HEK293 (cell line): ENCODE results near the gene ATP5F1D.

Source experiments
- CTCF ChIA-PET: fragments of 350-600 bp; formaldehyde crosslinking; extraction: SDS; loops from one replicate; lab custom pipeline; 2021; ENCODE audit warnings: antibody characterized with exemption; lab: Yijun Ruan, JAX
- POLR2A ChIA-PET: fragments of 300-600 bp; formaldehyde crosslinking; extraction: SDS; loops from one replicate; lab custom pipeline; 2020; ENCODE audit warnings: antibody characterized with exemption, inconsistent platforms; lab: Yijun Ruan, JAX
- H3K27ac ChIP-seq: fragments of 200-500 bp; sonication (Bioruptor generic); 2 replicates; pipeline ENCODE4 v1.5.1; 2014; ENCODE audit warnings: low read depth, low read length, control low read depth, inconsistent platforms; ENCODE audit errors: extremely low read depth
- H3K36me3 ChIP-seq, 2 experiments: fragments of 200-500 bp in 1 of 2; sonication (Bioruptor generic) in 1 of 2; 1 replicate in 1 of 2; 2 replicates in 1 of 2; pipeline ENCODE4 v1.5.1; 2014 to 2017; ENCODE audit warnings: inconsistent platforms in 2 of 2, low read length in 2 of 2; ENCODE audit not compliant: control insufficient read depth in 2 of 2, insufficient read depth in 1 of 2
- H3K4me1 ChIP-seq: fragments of 200-500 bp; sonication (Bioruptor generic); 2 replicates; pipeline ENCODE4 v1.5.1; 2014; ENCODE audit warnings: mild to moderate bottlenecking, low read length, inconsistent platforms; ENCODE audit not compliant: control insufficient read depth, insufficient read depth
- H3K4me3 ChIP-seq: 2 replicates; pipeline ENCODE4 v1.5.1; 2011; ENCODE audit warnings: low read depth, mild to moderate bottlenecking, control low read depth, low read length, moderate library complexity
- H3K9me3 ChIP-seq: fragments of 200-500 bp; sonication (Bioruptor generic); 2 replicates; pipeline ENCODE4 v1.5.1; 2014; ENCODE audit warnings: low read depth, low read length, inconsistent platforms; ENCODE audit not compliant: control insufficient read depth, insufficient read depth
- BCL6B ChIP-seq: fragments of 450-650 bp; formaldehyde crosslinking; IDR thresholded peaks from 2 replicates; pipeline ENCODE4 v1.5.1; 2017; ENCODE audit warnings: missing biosample characterization, missing genetic modification characterization
- GFI1B ChIP-seq: fragments of 450-650 bp; formaldehyde crosslinking; IDR thresholded peaks from 2 replicates; pipeline ENCODE4 v1.5.1; 2016; ENCODE audit warnings: missing biosample characterization, missing genetic modification characterization
- IKZF3 ChIP-seq: fragments of 450-650 bp; IDR thresholded peaks from 2 replicates; pipeline ENCODE4 v1.5.0; 2018; ENCODE audit warnings: missing biosample characterization, mild to moderate bottlenecking, missing genetic modification characterization, moderate library complexity
- PRDM2 ChIP-seq: fragments of 450-650 bp; formaldehyde crosslinking; IDR thresholded peaks from 2 replicates; pipeline ENCODE4 v1.5.1; 2016; ENCODE audit warnings: missing biosample characterization, missing genetic modification characterization, borderline replicate concordance
- REST ChIP-seq: fragments of 450-650 bp; formaldehyde crosslinking; IDR thresholded peaks from 2 replicates; pipeline ENCODE4 v1.5.1; 2016; ENCODE audit warnings: missing biosample characterization, missing genetic modification characterization
- SCRT1 ChIP-seq: fragments of 450-650 bp; formaldehyde crosslinking; IDR thresholded peaks from 2 replicates; pipeline ENCODE4 v1.5.1; 2016; ENCODE audit warnings: missing biosample characterization, missing genetic modification characterization, borderline replicate concordance
- ZBTB8A ChIP-seq: fragments of 450-650 bp; formaldehyde crosslinking; IDR thresholded peaks from 2 replicates; pipeline ENCODE4 v1.5.1; 2016; ENCODE audit warnings: missing biosample characterization, missing genetic modification characterization
- ZNF10 ChIP-seq: fragments of 450-650 bp; formaldehyde crosslinking; IDR thresholded peaks from 2 replicates; pipeline ENCODE4 v1.5.1; 2017; ENCODE audit warnings: missing biosample characterization, missing genetic modification characterization
- ZNF132 ChIP-seq: fragments of 450-650 bp; formaldehyde crosslinking; IDR thresholded peaks from 2 replicates; pipeline ENCODE4 v1.5.1; 2017; ENCODE audit warnings: missing biosample characterization, missing genetic modification characterization, borderline replicate concordance
- ZNF155 ChIP-seq: fragments of 450-650 bp; formaldehyde crosslinking; IDR thresholded peaks from 2 replicates; pipeline ENCODE4 v1.5.1; 2016; ENCODE audit warnings: missing biosample characterization, missing genetic modification characterization
- ZNF16 ChIP-seq: fragments of 450-650 bp; formaldehyde crosslinking; IDR thresholded peaks from 2 replicates; pipeline ENCODE4 v1.5.1; 2016; ENCODE audit warnings: low read depth, missing biosample characterization, missing genetic modification characterization
- ZNF280C ChIP-seq: fragments of 450-650 bp; formaldehyde crosslinking; IDR thresholded peaks from 2 replicates; pipeline ENCODE4 v1.5.1; 2016; ENCODE audit warnings: missing biosample characterization, missing genetic modification characterization
- ZNF350 ChIP-seq: fragments of 450-650 bp; formaldehyde crosslinking; IDR thresholded peaks from 2 replicates; pipeline ENCODE4 v1.5.0; 2017; ENCODE audit warnings: missing biosample characterization, mild to moderate bottlenecking, missing genetic modification characterization
- ZNF366 ChIP-seq: fragments of 450-650 bp; formaldehyde crosslinking; conservative IDR thresholded peaks from 2 replicates; pipeline ENCODE4 v1.5.1; 2016; ENCODE audit warnings: missing biosample characterization, missing genetic modification characterization
- ZNF544 ChIP-seq: fragments of 450-650 bp; formaldehyde crosslinking; IDR thresholded peaks from 2 replicates; pipeline ENCODE4 v1.5.0; 2017; ENCODE audit warnings: missing biosample characterization, missing genetic modification characterization
- ZNF548 ChIP-seq: fragments of 450-650 bp; formaldehyde crosslinking; IDR thresholded peaks from 2 replicates; pipeline ENCODE4 v1.5.1; 2016; ENCODE audit warnings: missing biosample characterization, missing genetic modification characterization
- ZNF549 ChIP-seq: fragments of 450-650 bp; IDR thresholded peaks from 2 replicates; pipeline ENCODE4 v1.5.1; 2018; ENCODE audit warnings: missing biosample characterization, missing genetic modification characterization, mild to moderate bottlenecking, inconsistent platforms, moderate library complexity
- ZNF621 ChIP-seq: fragments of 450-650 bp; formaldehyde crosslinking; IDR thresholded peaks from 2 replicates; pipeline ENCODE4 v1.5.1; 2017; ENCODE audit warnings: missing biosample characterization, missing genetic modification characterization
- ZNF843 ChIP-seq: fragments of 450-650 bp; formaldehyde crosslinking; IDR thresholded peaks from 2 replicates; pipeline ENCODE4 v1.5.1; 2016; ENCODE audit warnings: missing biosample characterization, missing genetic modification characterization
- ZSCAN5A ChIP-seq: fragments of 450-650 bp; formaldehyde crosslinking; IDR thresholded peaks from 2 replicates; pipeline ENCODE4 v1.5.1; 2016; ENCODE audit warnings: missing biosample characterization, missing genetic modification characterization
- TF ChIP-seq, protein P1 (sequence below): fragments of 450-650 bp; formaldehyde crosslinking; IDR thresholded peaks from 2 replicates; pipeline ENCODE4 v1.5.1; 2016; ENCODE audit warnings: missing biosample characterization, missing genetic modification characterization

Gene ATP5F1D

DNA sequence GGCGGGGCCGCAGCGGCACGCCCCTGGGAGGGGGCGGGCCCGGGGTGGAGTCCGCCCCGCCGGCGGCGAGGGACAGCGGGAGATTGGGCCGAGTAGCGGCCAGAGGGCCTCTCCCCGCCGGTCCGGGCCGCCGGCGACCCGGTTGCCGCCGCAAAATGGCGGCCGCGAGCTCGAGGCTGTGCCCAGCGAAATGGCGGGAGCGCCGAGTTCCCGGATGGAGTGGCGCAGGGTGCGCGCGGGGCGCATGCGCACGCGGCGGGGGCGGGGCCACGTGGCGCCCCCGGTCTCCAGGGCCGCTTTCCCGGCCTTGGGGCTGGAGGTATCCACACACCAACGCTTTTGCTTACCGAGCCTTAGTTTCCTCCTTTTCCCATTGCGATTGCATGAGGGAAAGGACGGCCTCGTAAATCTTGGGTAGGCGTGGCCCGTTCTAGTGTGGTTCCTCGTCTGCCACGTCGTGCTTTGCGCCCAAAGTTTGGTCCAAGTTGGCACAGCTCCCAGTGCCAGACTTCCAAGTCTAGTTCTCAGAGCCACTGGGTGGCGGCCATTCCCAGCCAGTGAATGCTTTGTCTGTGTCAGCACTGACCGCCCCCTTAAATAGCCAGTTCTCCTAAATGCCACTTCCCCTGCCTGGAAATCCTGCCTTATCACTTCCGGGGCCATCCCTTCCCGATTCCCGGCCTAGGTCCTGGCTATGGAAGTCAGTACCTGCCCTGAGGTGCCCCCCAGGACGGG, 28.1 kb downstream of the ATP5F1D start:
- Histone ChIP-seq H3K4me3 (peak overlapping the region; percentile 44), H3K27ac (peak overlapping the region; percentile 99), H3K36me3 (peaks cover 4 to 49% of the 10 kb centered on the region in 2 experiments; a peak in 2 of 3 replicates), H3K9me3 (no peaks in the 10 kb centered on the region), H3K4me1 (peaks cover 22% of the 10 kb centered on the region)
- CTCF ChIA-PET: interaction anchor here (0.6 to 11.3 kb wide), 6 partner anchors 10 to 346 kb away, joined by 3 to 299 read pairs (median 4); no protein-coding TSS in a partner anchor
- POLR2A ChIA-PET: interaction anchor here (0.5 to 7.7 kb wide), 42 partner anchors 8 to 477 kb away, joined by 3 to 407 read pairs (median 6); partner anchors contain the start of genes ABCA7, ATP5F1D, CNN2 and GPX4
- no peak for TF ChIP-seq ZNF548 (tag by site-specific recombination)
- TF ChIP-seq GFI1B (tag by site-specific recombination): peak; percentile 19; the same call in 1 of the 2 replicates
- TF ChIP-seq REST: no peak
- TF ChIP-seq IKZF3 (tag by site-specific recombination): peak; percentile 30; the same call in 1 of the 2 replicates
- TF ChIP-seq SCRT1: no peak
- TF ChIP-seq ZSCAN5A (tag by site-specific recombination): no peak
- no peak for TF ChIP-seq ZNF621 (tag by site-specific recombination)
- no peak for TF ChIP-seq ZNF350
- TF ChIP-seq ZNF16 (tag by site-specific recombination): no peak
- TF ChIP-seq, protein P1, sequence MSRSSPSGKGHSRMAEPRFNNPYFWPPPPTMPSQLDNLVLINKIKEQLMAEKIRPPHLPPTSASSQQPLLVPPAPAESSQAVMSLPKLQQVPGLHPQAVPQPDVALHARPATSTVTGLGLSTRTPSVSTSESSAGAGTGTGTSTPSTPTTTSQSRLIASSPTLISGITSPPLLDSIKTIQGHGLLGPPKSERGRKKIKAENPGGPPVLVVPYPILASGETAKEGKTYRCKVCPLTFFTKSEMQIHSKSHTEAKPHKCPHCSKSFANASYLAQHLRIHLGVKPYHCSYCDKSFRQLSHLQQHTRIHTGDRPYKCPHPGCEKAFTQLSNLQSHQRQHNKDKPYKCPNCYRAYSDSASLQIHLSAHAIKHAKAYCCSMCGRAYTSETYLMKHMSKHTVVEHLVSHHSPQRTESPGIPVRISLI (tag by site-specific recombination): no peak
- TF ChIP-seq ZNF155 (tag by site-specific recombination): no peak
- TF ChIP-seq ZNF544: no peak
- peak; percentile 20; the same call in 1 of the 2 replicates for TF ChIP-seq ZBTB8A
- no peak for TF ChIP-seq BCL6B (tag by site-specific recombination)
- 0 out of 2 replicates have a peak, but pooled peaks have one; percentile 49 for TF ChIP-seq PRDM2 (tag by site-specific recombination)
- TF ChIP-seq ZNF280C (tag by site-specific recombination): no peak
- TF ChIP-seq ZNF366: no peak
- TF ChIP-seq ZNF132: no peak
- TF ChIP-seq ZNF843 (tag by site-specific recombination): 0 out of 2 replicates have a peak, but pooled peaks have one; percentile 37
- TF ChIP-seq ZNF10: no peak
- TF ChIP-seq ZNF549: no peak
